HG03045 (cell line): Measurements from ENCODE around the gene NRAS.
A peak's percentile ranks its signal among the peaks of the same experiment; 100 is the strongest.

Source experiments
- ATAC-seq: cut with Tn5 transposase; IDR thresholded peaks from one replicate; pipeline ENCODE4 v1.9.1; 2021; ENCODE audit warnings: mild to moderate bottlenecking, moderate library complexity; ENCODE audit not compliant: unreplicated experiment

The NRAS gene

DNA sequence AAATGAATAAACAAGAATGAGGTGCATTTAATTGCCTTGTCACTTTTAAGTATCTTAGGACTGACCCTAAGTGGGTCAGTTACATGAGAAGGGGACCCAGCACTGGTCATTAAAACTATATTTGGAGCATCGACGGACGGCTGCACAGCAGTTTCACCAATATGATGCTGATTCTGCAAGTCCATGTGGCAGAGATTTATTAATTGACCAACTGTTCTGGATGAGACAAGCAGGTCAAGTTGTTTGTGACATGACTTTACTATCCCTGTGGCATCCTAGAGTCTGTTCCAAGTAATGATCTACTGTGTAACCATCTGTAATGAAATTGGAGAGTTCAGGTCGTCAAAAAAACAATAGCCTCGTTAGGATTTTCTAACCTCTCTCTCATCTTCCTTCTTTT is 30.7 kb downstream of the NRAS start:
- ATAC-seq, result no peak

DNA sequence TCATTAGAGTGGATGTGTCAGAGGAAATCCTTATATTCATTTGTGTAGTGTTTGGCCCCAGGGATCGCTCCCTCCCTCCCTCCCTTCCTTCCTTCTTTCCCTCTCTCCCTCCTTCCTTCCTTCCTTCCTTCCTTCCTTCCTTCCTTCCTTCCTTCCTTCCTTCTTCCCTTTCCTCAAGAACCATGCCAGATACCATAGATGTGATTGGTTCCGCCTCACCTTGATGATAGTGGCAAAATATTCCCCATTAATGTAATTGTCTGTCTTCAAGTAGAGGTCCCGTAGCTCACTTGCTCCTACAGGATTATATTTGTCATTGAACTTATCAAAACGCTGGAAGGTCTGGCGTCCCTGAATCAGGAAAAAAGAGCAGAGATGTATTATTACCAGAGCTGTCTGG is 38.9 kb downstream of the NRAS start:
- no peak for ATAC-seq

DNA sequence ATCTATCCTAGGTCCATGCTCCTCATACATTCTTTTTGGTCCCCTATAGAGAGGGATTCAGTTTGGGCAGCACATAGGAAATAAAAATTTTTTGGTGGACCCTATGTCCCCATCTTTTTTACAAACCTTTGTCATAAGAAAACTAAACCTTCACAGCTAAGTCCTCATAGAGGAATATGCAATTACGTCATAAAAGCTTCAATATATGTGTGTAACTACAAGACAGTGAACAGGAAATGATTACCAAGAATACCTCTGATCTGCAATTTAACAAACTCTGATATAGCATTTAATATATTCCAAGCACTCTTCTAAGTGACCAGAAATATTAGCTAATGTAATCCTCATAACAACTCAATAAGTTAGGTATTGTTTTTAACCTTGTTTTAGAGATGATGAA is 40.5 kb downstream of the NRAS start:
- ATAC-seq, result no peak

DNA sequence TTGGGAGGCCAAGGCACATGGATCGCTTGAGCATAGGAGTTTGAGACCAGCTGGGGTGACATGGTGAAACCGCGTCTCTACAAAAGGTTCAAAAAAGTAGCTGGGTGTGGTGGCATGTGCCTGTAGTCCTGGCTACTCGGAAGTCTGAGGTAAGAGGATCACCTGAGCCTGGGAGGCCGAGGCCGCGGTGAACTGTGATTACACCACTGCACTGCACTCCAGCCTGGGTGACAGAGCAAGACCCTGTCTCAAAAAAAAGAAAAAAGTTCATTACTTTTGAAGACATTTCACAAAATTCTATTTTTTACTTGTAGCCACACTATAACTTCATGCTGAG is 44.7 kb downstream of the NRAS start:
- ATAC-seq, result no peak

DNA sequence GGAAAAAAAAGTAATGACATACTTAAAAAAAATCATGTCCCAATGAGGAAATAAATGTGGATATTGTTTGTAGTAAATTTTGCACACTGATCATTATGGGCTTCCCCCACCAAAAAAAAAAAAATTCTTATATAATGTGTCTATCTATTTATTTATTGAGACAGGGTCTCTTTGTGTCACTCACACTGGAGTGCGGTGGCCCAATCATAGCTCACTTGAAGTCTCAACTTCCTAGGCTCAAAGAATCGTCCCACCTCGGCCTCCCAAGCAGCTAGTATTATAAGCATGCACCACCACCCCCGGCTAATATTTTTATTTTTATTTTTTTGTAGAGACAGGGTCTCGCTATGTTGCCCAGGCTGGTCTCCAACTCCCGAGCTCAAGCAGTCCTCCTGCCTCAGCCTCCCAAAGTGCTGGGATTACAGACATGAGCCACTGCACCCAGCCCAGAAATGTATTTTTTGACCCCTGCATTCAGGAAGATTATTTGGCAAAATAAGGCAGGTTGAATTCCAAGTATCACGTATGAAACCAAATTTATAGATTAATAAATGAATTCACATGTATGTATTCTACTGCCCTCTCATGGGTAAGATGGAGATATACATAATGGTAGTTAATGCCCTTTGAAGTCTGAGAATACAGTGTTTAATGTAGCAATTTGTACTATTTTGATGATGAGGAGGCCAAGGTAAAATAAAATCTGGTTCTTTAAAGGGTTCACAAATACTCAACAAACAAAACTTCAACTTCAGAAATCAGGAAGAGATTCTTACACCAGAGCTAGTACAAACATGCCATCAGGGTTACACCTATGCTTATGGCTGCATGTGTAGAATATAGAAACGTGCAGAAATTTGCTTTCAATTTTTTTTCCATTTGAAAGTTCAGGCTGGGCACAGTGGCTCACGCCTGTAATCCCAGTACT is 45.3 kb downstream of the NRAS start:
- no peak for ATAC-seq

DNA sequence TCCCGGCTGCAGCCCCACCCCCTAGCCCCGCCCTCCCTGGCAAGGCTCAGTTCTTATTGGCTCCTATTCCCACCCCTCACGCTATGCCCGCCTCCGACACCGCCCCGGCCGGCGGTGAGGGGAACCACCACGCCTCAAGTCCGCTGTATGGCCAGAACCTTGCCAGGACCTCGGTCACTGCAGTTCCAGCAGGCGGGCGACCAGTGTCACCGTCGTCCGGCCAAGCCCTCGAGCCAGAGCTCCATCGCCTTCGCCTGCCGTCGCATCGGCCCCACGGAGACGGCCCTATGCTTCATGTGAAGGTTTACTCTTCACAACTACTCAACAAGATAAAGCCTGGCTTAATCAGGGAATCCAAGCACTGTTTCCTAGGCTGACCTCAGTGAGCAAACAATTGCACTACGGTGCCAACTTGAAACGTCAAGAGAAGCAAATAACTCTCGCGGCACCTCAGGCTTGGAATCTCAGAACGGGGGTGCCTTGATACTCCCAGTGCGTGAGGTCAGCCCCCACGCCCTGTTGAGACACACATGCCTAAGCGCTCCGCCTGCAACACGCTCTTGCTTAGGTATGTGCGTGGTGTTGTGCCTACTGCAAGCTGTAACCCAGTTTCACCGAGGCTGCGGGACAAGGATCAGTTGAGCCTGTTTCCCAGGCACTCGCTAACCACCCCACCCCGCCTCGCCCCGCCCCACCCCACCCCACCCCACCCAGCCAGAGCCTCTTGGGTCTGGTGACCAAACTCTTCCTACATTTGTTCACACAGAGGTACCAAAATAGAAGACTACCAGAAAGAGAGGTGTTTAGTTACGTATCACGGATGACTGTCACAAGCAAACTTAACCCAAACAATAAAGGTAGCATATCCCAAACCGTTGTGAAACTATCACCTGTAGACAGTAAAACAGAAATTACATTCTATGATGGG is 46.2 kb downstream of the NRAS start:
- peak; percentile 99 for ATAC-seq

DNA sequence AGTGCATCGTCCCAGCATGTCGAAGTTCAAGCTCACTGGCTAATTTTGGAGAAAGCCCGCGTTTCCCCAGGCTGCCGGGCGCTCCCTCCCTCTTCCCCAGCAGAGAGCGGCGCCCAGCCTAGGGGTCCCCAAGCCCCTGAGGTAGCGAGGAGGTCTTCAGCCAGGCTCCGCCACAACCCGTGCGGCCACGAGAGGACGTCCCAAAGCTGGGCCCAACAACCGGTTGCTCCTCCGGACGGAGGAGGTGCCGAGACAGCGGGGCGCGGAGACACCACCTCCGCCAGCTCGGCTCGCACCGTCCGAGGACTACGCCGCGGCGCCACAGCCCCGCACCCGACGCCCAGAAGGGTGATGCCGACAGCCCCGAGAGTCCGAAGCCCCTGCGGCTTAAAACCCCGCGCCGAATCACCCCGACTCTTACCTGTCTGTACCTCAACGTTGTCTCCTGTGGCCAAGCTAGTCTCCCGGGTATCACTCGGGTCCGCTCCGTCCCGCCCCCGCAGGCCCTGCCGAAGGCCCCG is 46.9 kb downstream of the NRAS start, which contains the start of gene DENND2C:
Gene DENND2C, minus strand, starts transcription at position 488 of the 521 bp plus-strand sequence. CDS start 44,065 bp downstream, outside the sequence.
- ATAC-seq, result peak; percentile 65

DNA sequence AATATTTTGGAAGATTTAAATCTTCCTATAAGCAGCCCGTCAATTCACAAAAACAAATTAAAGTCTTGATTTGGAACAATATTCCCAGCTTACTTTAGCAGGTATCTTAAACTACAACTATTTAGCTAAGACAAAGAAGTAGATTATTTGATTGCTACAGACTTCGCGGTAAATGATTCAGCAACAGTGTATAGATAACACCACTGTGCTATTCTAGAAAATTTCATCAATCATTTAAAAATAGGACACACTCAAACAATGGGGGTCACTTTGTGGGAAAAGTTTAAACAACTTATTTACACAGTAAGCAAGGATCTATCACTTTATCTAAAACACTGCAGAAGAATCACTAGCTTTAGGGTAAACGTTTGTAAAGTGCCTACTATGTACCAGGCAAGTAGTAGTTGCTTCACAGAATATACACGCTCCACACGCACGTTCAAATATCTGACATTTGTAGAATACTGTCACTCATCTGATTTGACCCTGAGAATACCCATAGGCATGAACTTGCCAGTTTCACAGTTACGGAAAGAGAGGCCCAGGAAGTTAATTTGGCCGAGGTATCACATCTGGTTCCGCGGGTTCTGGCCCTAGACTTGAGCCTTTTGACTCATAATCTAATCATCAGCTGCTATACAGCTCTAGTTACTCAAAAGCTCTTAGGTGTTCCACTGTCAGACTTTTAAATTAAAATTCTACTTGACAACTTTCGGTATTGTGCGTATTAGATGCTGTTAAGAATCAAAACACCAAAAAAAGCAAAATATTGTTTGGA is 47.6 kb downstream of the NRAS start:
- ATAC-seq, result no peak

DNA sequence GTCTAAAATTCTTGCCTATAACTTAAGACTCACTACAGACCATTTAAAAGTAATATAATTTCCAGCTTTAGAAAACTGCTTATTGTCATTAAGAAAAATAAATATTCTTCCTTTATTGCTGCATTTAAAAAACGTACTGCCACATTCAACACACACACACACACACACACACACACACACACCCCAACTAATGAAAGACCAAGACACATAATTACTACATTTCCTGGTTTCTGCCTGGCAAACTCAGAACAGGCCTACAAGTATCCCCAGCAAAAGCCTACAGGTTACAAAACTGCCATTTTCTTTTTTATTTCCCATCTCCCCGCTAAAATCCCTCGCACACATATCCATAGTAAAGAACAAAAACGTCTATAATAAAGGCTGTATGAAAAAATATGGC is 48.2 kb downstream of the NRAS start:
- no peak for ATAC-seq

DNA sequence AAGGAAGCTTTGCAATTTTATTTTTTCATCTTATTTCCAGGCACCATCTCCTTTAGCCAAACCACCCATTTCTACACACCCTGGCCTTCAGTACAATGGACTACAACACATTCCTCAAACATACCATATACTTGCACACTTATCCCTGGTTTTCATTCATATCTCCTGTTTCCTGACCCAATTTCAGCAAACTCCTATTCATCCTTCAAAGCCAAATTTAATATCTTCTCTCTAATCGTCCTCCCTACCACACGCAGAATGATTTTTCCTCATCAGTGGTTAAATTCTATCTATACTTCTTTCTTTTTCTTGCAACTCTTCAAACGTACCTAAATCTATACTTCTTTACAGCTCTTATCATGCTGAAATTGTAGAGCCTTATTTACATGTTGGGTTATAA is 49.6 kb downstream of the NRAS start:
- no peak for ATAC-seq

DNA sequence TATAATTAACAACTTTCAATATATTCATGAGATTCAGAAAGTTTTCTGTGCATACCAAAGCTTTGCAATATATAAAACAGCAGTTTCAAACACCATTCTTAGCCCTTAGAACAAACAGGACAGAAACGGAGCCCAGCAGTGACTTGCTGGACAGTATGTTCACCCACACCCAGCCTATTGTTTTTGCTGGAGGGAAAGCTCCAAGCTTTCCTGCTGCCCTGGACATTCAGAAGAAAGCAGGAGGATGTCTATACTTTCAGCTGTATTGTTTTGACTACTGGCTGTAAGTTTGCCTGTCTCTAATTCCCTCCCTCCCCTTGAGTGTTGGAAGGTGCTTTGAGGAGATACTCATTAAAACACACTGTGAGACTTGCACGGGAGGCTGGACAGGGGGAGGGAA is 56.3 kb downstream of the NRAS start:
- no peak for ATAC-seq
